Measurements from ENCODE around the gene TMEM39A. TPM values are rescaled to one million over a fixed set of nuclear protein-coding genes. Genes with fewer than 3 reads are reported as not detected.

Gene TMEM39A
- polyA plus RNA-seq, 1 of the 3 experiments (the other 2 are of a cell fraction), result 13.2 TPM

DNA sequence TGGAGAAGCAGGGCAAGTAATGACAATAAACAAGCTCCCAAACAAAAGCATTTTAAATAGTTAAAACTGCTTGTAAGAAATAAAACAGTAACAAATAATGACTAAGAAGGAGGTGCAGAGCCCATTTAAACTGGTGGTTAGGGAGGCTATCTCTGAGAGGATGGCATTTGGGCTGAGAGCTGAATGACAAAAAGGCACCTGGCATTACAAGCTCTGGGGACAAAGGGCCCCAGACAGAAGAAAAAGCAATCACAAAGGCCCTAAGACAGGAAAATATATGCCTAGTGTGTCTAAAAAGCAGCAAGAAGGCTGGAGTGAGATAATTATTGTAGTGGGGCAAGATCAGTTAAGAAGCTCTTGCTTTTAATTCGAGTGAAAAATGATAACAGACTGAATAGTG, 9.6 kb downstream of the TMEM39A start (continued):
- TF ChIP-seq, protein P1, sequence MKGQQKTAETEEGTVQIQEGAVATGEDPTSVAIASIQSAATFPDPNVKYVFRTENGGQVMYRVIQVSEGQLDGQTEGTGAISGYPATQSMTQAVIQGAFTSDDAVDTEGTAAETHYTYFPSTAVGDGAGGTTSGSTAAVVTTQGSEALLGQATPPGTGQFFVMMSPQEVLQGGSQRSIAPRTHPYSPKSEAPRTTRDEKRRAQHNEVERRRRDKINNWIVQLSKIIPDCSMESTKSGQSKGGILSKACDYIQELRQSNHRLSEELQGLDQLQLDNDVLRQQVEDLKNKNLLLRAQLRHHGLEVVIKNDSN (IDR thresholded peaks at IDR 0.05; ENCODE audit: borderline replicate concordance, low read depth), result no peak
- TF ChIP-seq SMC3 (IDR thresholded peaks at IDR 0.05; ENCODE audit: low read depth, low read length), result no peak
- no peak for TF ChIP-seq ELF1 (IDR thresholded peaks at IDR 0.05)
- no peak for TF ChIP-seq GATA2 (CRISPR knock-in tag; IDR thresholded peaks at IDR 0.05)
- TF ChIP-seq POLR2AphosphoS5 (IDR thresholded peaks at IDR 0.05; ENCODE audit: low read depth, low read length), result no peak

DNA sequence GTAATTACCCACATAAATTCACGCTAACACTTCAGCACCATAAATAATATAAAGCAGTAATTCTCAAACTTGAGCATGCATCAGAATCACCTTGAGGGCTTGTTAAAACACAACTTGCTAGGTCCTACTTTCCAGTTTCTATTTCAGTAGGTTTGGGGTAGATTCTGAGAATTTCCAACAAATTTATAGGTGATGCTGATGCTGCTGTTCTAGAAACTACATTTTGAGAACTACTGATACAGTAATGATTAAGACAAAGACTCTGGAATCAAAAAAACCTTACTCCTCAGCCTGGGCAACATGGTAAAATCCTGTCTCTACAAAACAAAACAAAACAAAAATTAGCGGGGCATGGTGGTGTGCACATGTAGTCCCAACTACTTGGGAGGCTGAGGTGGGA, 18.8 kb downstream of the TMEM39A start:
- no peak overlapping the region for H3K4me3 ChIP-seq (ENCODE audit: low read depth in 2 of 2, low read length in 1 of 2)
- no peak overlapping the region for H2AFZ ChIP-seq (ENCODE audit: low read depth)
- POLR2A ChIA-PET, result no interaction called here
- no peaks in the 10 kb centered on the region for H4K20me1 ChIP-seq (ENCODE audit: insufficient read depth)
- no peak overlapping the region for H3K4me2 ChIP-seq
- H3K9me3 ChIP-seq, result no peaks in the 10 kb centered on the region
- no peak overlapping the region for H3K9ac ChIP-seq
- TF ChIP-seq SIN3A (IDR thresholded peaks at IDR 0.05; ENCODE audit: borderline replicate concordance, low read depth, low read length), result no peak
- no peak for TF ChIP-seq MXI1 (IDR thresholded peaks at IDR 0.05; ENCODE audit: low read depth, low read length)
- TF ChIP-seq YY1 (IDR thresholded peaks at IDR 0.05; ENCODE audit: low read depth), result no peak
- no peak for TF ChIP-seq FOXJ3 (CRISPR knock-in tag; IDR thresholded peaks at IDR 0.05)
- TF ChIP-seq, protein P1 (IDR thresholded peaks at IDR 0.05; ENCODE audit: borderline replicate concordance, low read depth), result no peak
- TF ChIP-seq RXRA (IDR thresholded peaks at IDR 0.05; ENCODE audit: borderline replicate concordance, low read depth), result no peak
- TF ChIP-seq, protein P2, sequence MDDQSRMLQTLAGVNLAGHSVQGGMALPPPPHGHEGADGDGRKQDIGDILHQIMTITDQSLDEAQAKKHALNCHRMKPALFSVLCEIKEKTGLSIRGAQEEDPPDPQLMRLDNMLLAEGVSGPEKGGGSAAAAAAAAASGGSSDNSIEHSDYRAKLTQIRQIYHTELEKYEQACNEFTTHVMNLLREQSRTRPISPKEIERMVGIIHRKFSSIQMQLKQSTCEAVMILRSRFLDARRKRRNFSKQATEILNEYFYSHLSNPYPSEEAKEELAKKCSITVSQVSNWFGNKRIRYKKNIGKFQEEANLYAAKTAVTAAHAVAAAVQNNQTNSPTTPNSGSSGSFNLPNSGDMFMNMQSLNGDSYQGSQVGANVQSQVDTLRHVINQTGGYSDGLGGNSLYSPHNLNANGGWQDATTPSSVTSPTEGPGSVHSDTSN (IDR thresholded peaks at IDR 0.05), result no peak
- TF ChIP-seq, protein P3, sequence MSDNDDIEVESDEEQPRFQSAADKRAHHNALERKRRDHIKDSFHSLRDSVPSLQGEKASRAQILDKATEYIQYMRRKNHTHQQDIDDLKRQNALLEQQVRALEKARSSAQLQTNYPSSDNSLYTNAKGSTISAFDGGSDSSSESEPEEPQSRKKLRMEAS (IDR thresholded peaks at IDR 0.05; ENCODE audit: low read depth), result no peak
- TF ChIP-seq RCOR1 (IDR thresholded peaks at IDR 0.05; ENCODE audit: low read length), result no peak
- TF ChIP-seq ELF1 (IDR thresholded peaks at IDR 0.05), result no peak
- TF ChIP-seq NFIC (IDR thresholded peaks at IDR 0.05; ENCODE audit: borderline replicate concordance), result no peak
- TF ChIP-seq RFX5 (IDR thresholded peaks at IDR 0.05; ENCODE audit: low read length), result no peak
- peaks cover 12% of the 10 kb centered on the region for H3F3A ChIP-seq (replicated peaks; ENCODE audit: insufficient read depth)
- H3K27ac ChIP-seq (ENCODE audit: low read depth in 2 of 2, low read length in 1 of 2), result no peak overlapping the region
- H3K4me1 ChIP-seq (ENCODE audit: control insufficient read depth in 1 of 2, insufficient read depth in 2 of 2, low read depth in 1 of 2, low read length in 1 of 2), result no peaks in the 10 kb centered on the region
- CTCF ChIA-PET, result no interaction called here
- no peaks in the 10 kb centered on the region for H3K27me3 ChIP-seq (ENCODE audit: insufficient read depth)
- WGBS (ENCODE audit: low lambda C conversion rate), result 97% methylated on average over 2 of the region's 2 CpGs
- no peaks in the 10 kb centered on the region for H3K9me2 ChIP-seq
- H3K36me3 ChIP-seq (replicated peaks in 1 of 2; ENCODE audit: control insufficient read depth in 1 of 2, insufficient read depth in 2 of 2, low read length in 1 of 2), result peaks cover 42 to 90% of the 10 kb centered on the region in 2 experiments
- H3K79me2 ChIP-seq (ENCODE audit: insufficient read depth), result peaks cover 49% of the 10 kb centered on the region
- DNase-seq, result no peak

DNA sequence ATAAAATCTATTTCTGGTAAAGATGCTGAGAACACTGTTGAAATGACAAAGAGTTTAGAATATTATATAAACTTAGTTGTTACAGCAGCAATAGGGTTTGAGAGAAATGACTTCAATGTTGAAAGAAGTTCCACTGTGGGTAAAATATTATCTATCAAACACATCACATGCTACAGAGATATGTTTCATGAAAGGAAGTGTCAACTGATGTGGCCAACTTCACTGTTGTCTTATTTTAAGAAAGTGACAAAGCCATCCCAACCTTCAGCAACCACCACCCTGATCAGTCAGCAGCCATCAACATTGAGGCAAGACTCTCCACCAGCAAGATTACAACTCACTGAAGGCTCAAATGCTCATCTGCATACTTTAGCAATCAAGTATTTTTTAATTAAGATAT, 20.2 kb downstream of the TMEM39A start:
- Histone ChIP-seq H3K27ac (ENCODE audit: low read depth in 2 of 2, low read length in 1 of 2) (no peak overlapping the region), H3F3A (replicated peaks; ENCODE audit: insufficient read depth) (peaks cover 11% of the 10 kb centered on the region), H3K36me3 (replicated peaks in 1 of 2; ENCODE audit: control insufficient read depth in 1 of 2, insufficient read depth in 2 of 2, low read length in 1 of 2) (peaks cover 39 to 86% of the 10 kb centered on the region in 2 experiments), H3K9me2 (no peaks in the 10 kb centered on the region), H3K79me2 (ENCODE audit: insufficient read depth) (peaks cover 35% of the 10 kb centered on the region), H3K27me3 (ENCODE audit: insufficient read depth) (no peaks in the 10 kb centered on the region), H4K20me1 (ENCODE audit: insufficient read depth) (no peaks in the 10 kb centered on the region), H3K4me1 (ENCODE audit: control insufficient read depth in 1 of 2, insufficient read depth in 2 of 2, low read depth in 1 of 2, low read length in 1 of 2) (no peaks in the 10 kb centered on the region), H3K4me3 (ENCODE audit: low read depth in 2 of 2, low read length in 1 of 2) (no peak overlapping the region), H3K4me2 (no peak overlapping the region), H3K9ac (no peak overlapping the region), H2AFZ (ENCODE audit: low read depth) (no peak overlapping the region), H3K9me3 (no peaks in the 10 kb centered on the region)
- POLR2A ChIA-PET, result no interaction called here
- no peak for DNase-seq
- CTCF ChIA-PET, result no interaction called here
- no peak for TF ChIP-seq FOSL2 (IDR thresholded peaks at IDR 0.05; ENCODE audit: borderline replicate concordance, low read depth)
- no peak for TF ChIP-seq ELF1 (IDR thresholded peaks at IDR 0.05)
- no peak for TF ChIP-seq SIN3A (IDR thresholded peaks at IDR 0.05; ENCODE audit: borderline replicate concordance, low read depth, low read length)
- TF ChIP-seq FOXJ3 (CRISPR knock-in tag; IDR thresholded peaks at IDR 0.05), result no peak
- no peak for TF ChIP-seq NFIC (IDR thresholded peaks at IDR 0.05; ENCODE audit: borderline replicate concordance)
- TF ChIP-seq NRF1 (IDR thresholded peaks at IDR 0.05; ENCODE audit: low read depth, low read length), result no peak
- TF ChIP-seq MXI1 (IDR thresholded peaks at IDR 0.05; ENCODE audit: low read depth, low read length), result no peak
- TF ChIP-seq GATA2 (CRISPR knock-in tag; IDR thresholded peaks at IDR 0.05), result no peak
- TF ChIP-seq RFX5 (IDR thresholded peaks at IDR 0.05; ENCODE audit: low read length), result no peak
- TF ChIP-seq CHD2 (IDR thresholded peaks at IDR 0.05; ENCODE audit: low read length, partially characterized antibody), result no peak
- no peak for TF ChIP-seq JUND (IDR thresholded peaks at IDR 0.05)
- no peak for TF ChIP-seq POLR2AphosphoS5 (IDR thresholded peaks at IDR 0.05; ENCODE audit: low read depth, low read length)
- TF ChIP-seq TCF12 (IDR thresholded peaks at IDR 0.05), result no peak
- TF ChIP-seq, protein P4, sequence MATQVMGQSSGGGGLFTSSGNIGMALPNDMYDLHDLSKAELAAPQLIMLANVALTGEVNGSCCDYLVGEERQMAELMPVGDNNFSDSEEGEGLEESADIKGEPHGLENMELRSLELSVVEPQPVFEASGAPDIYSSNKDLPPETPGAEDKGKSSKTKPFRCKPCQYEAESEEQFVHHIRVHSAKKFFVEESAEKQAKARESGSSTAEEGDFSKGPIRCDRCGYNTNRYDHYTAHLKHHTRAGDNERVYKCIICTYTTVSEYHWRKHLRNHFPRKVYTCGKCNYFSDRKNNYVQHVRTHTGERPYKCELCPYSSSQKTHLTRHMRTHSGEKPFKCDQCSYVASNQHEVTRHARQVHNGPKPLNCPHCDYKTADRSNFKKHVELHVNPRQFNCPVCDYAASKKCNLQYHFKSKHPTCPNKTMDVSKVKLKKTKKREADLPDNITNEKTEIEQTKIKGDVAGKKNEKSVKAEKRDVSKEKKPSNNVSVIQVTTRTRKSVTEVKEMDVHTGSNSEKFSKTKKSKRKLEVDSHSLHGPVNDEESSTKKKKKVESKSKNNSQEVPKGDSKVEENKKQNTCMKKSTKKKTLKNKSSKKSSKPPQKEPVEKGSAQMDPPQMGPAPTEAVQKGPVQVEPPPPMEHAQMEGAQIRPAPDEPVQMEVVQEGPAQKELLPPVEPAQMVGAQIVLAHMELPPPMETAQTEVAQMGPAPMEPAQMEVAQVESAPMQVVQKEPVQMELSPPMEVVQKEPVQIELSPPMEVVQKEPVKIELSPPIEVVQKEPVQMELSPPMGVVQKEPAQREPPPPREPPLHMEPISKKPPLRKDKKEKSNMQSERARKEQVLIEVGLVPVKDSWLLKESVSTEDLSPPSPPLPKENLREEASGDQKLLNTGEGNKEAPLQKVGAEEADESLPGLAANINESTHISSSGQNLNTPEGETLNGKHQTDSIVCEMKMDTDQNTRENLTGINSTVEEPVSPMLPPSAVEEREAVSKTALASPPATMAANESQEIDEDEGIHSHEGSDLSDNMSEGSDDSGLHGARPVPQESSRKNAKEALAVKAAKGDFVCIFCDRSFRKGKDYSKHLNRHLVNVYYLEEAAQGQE (IDR thresholded peaks at IDR 0.05; ENCODE audit: low read depth, low read length), result no peak
- TF ChIP-seq MEF2A (IDR thresholded peaks at IDR 0.05; ENCODE audit: borderline replicate concordance, low read depth), result no peak
